Smooth muscle cell (in vitro differentiated cells): ENCODE results near the gene RBMS3. TPM values are rescaled to one million over a fixed set of nuclear protein-coding genes. Genes with fewer than 3 reads are reported as not detected.
A peak's percentile ranks its signal among the peaks of the same experiment; 100 is the strongest.

Experiments
- DNase-seq: peaks from one replicate; lab custom pipeline; 2025; ENCODE audit not compliant: unreplicated experiment; lab: John Stamatoyannopoulos, UW
- H2AFZ ChIP-seq: fragments of 200-600 bp; sonication (generic); 2 replicates; pipeline ENCODE4 v1.6.0; 2016; ENCODE audit warnings: antibody characterized with exemption, low read depth, mild to moderate bottlenecking
- H3F3A ChIP-seq: fragments of 200-600 bp; sonication (generic); 2 replicates; pipeline ENCODE4 v1.6.0; 2017; ENCODE audit warnings: antibody characterized with exemption, low read depth
- H3K27ac ChIP-seq: fragments of 200-600 bp; sonication (generic); 2 replicates; pipeline ENCODE4 v1.5.1; 2016; ENCODE audit warnings: low read depth, mild to moderate bottlenecking
- H3K27me3 ChIP-seq: fragments of 200-600 bp; sonication (generic); 2 replicates; pipeline ENCODE4 v1.6.1; 2016; ENCODE audit warnings: low read depth, mild to moderate bottlenecking
- H3K36me3 ChIP-seq: fragments of 200-600 bp; sonication (generic); 2 replicates; pipeline ENCODE4 v1.5.1; 2016; ENCODE audit warnings: low read depth
- H3K4me1 ChIP-seq: fragments of 200-600 bp; sonication (generic); 2 replicates; pipeline ENCODE4 v1.5.1; 2016; ENCODE audit warnings: low read depth
- H3K4me2 ChIP-seq: fragments of 200-600 bp; sonication (generic); 2 replicates; pipeline ENCODE4 v1.6.0; 2016; ENCODE audit warnings: mild to moderate bottlenecking
- H3K4me3 ChIP-seq: fragments of 200-600 bp; sonication (generic); 2 replicates; pipeline ENCODE4 v1.5.1; 2016; ENCODE audit warnings: mild to moderate bottlenecking
- H3K79me2 ChIP-seq: fragments of 200-600 bp; sonication (generic); 2 replicates; pipeline ENCODE4 v1.6.0; 2016; ENCODE audit warnings: low read depth, mild to moderate bottlenecking
- H3K9ac ChIP-seq: fragments of 200-600 bp; sonication (generic); 2 replicates; pipeline ENCODE4 v1.6.0; 2016; ENCODE audit warnings: low read depth
- H3K9me3 ChIP-seq: fragments of 200-600 bp; sonication (generic); replicated peaks from 2 replicates; pipeline ENCODE4 v1.5.1; 2016; ENCODE audit warnings: low read depth
- H4K20me1 ChIP-seq: fragments of 200-600 bp; sonication (generic); 2 replicates; pipeline ENCODE4 v1.6.0; 2016; ENCODE audit warnings: low read depth
- CTCF ChIP-seq: fragments of 200-600 bp; sonication (generic); IDR thresholded peaks from 2 replicates; pipeline ENCODE4 v1.5.1; 2017; ENCODE audit warnings: borderline replicate concordance, mild to moderate bottlenecking, antibody characterized with exemption; ENCODE audit not compliant: insufficient read depth, poor library complexity, severe bottlenecking
- WGBS: methylation state at CpG from one replicate; pipeline ENCODE4 v1.1.7; 2016; ENCODE audit warnings: low lambda C conversion rate; 5-methylcytosine and 5-hydroxymethylcytosine counted together
- polyA plus RNA-seq: library from polyadenylated mRNA; unstranded; fragments of >200 nt; fragmentation: Nextera tagmentation; extraction: Ambion mirVana; gene quantifications from 2 replicates; pipeline ENCODE4 v1.2.1, GENCODE V29; 2016
- total RNA-seq: library from RNA; depleted of rRNA; stranded (reverse); fragments of >200 nt; gene quantifications from 2 replicates; pipeline ENCODE4 v1.2.3, GENCODE V29; 2014

RBMS3 gene
- total and polyA plus RNA-seq, 2 experiments from 2014 or later, result 42.9 to 50.6 TPM

GRCh38 chr3:29344154-29344553 lies 63.3 kb downstream of the RBMS3 start:
- WGBS, result 89% methylated on average over 3 of the region's 3 CpGs
- H3K27me3 ChIP-seq, result no peaks in the 10 kb centered on the region

GRCh38 chr3:29344935-29345334 lies 64.1 kb downstream of the RBMS3 start:
- WGBS, result 54% methylated on average over 1 of the region's 1 CpG
- Histone ChIP-seq H4K20me1 (no peaks in the 10 kb centered on the region), H3K79me2 (peaks cover 98% of the 10 kb centered on the region), H3K4me3 (no peak overlapping the region), H3K36me3 (no peaks in the 10 kb centered on the region), H3K9ac (no peak overlapping the region), H2AFZ (no peak overlapping the region), H3K27me3 (no peaks in the 10 kb centered on the region), H3K9me3 (no peaks in the 10 kb centered on the region), H3K4me2 (no peak overlapping the region), H3K27ac (no peak overlapping the region), H3F3A (no peaks in the 10 kb centered on the region), H3K4me1 (peaks cover 10% of the 10 kb centered on the region)
- TF ChIP-seq CTCF, result no peak
- DNase-seq, result no peak

More at GRCh38 chr3:29344154-29344553, 63.3 kb downstream of the RBMS3 start:
- H3K79me2 ChIP-seq, result peaks cover 98% of the 10 kb centered on the region
- H3F3A ChIP-seq, result no peaks in the 10 kb centered on the region
- DNase-seq, result no peak
- H3K4me1 ChIP-seq, result peaks cover 10% of the 10 kb centered on the region
- H4K20me1 ChIP-seq, result peaks cover 3% of the 10 kb centered on the region
- no peak overlapping the region for H2AFZ ChIP-seq
- no peak for TF ChIP-seq CTCF
- no peak overlapping the region for H3K27ac ChIP-seq
- no peak overlapping the region for H3K4me3 ChIP-seq
- H3K9me3 ChIP-seq, result no peaks in the 10 kb centered on the region
- H3K4me2 ChIP-seq, result no peak overlapping the region
- H3K9ac ChIP-seq, result no peak overlapping the region
- no peaks in the 10 kb centered on the region for H3K36me3 ChIP-seq

- no peak for DNase-seq
- no peaks in the 10 kb centered on the region for H3K36me3 ChIP-seq
- no peaks in the 10 kb centered on the region for H4K20me1 ChIP-seq
- 70% methylated on average over 3 of the region's 3 CpGs for whole genome bisulfite sequencing
- H3K4me3 ChIP-seq, result no peak overlapping the region
- no peak overlapping the region for H3K27ac ChIP-seq
- H3K4me1 ChIP-seq, result peaks cover 10% of the 10 kb centered on the region
- H3K9ac ChIP-seq, result no peak overlapping the region
- H3K27me3 ChIP-seq, result no peaks in the 10 kb centered on the region
- peaks cover 98% of the 10 kb centered on the region for H3K79me2 ChIP-seq
- H3F3A ChIP-seq, result no peaks in the 10 kb centered on the region
- no peak overlapping the region for H2AFZ ChIP-seq
- TF ChIP-seq CTCF, result no peak
- H3K9me3 ChIP-seq, result no peaks in the 10 kb centered on the region
- H3K4me2 ChIP-seq, result no peak overlapping the region
These were observed 64.8 kb downstream of the RBMS3 start for GRCh38 chr3:29345516-29346300.

DNA sequence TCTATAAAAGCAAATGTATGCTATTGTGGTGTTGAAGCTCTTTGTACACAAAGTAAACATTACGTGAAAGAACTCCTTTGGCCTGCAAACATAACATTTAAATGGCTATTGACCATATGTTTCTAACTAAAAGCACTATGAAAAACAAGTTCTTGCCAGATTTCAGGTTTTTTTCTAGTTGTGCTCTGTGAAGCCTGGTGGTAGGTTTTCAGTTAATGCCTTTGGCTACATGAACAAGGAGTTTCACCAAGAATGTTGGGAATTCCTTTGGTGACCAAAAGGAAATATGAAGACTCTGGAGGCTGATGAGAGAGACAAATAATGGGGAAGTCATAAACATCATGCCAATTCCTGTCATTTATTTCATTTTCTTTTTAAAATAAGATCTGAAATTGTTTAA lies 66.0 kb downstream of the RBMS3 start:
- Histone ChIP-seq H3K36me3 (no peaks in the 10 kb centered on the region), H3K27me3 (no peaks in the 10 kb centered on the region), H3K9me3 (no peaks in the 10 kb centered on the region), H3K9ac (no peak overlapping the region), H3K4me1 (peaks cover 10% of the 10 kb centered on the region), H4K20me1 (no peaks in the 10 kb centered on the region), H3K4me2 (peak overlapping the region; percentile 59), H3K4me3 (no peak overlapping the region), H3F3A (no peaks in the 10 kb centered on the region), H3K27ac (peak overlapping the region; percentile 34), H3K79me2 (peaks cover 98% of the 10 kb centered on the region), H2AFZ (no peak overlapping the region)
- WGBS, result 48% methylated on average over 1 of the region's 1 CpG
- no peak for TF ChIP-seq CTCF
- DNase-seq, result no peak
